ENCODE measurements around the gene DCDC2C.

Gene DCDC2C

GRCh38 chr2:3769766-3770165 is 66.4 kb downstream of the DCDC2C start:
- in situ Hi-C loops (cut with MboI; ENCODE audit: low sequenced_read_pairs): no loop called here

- in situ Hi-C loops (cut with MboI; ENCODE audit: low sequenced_read_pairs): no loop called here
Measured at GRCh38 chr2:3770724-3771415, 67.5 kb downstream of the DCDC2C start.

DNA sequence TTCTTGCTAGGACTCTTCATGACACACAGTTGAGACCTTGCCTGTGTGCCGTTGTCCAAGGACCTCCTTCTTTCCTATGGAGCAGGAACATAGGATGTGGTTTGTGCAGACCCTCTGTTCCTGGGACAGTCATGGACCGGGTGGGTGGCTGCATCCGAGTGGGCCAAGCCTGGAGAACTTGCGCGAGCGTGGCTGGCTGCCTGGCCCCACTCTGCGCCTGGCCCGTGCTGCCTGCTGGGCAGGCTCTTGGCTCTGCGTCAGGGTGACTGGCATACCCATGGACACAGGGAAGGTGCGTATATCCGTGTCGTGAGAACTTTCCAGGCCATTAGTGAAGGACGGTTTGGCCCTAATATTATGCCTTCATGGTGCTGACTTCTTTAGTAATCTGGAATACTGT is 68.2 kb downstream of the DCDC2C start:
- in situ Hi-C loops (cut with MboI; ENCODE audit: low sequenced_read_pairs): no loop called here

- in situ Hi-C loops (cut with MboI; ENCODE audit: low sequenced_read_pairs): no loop called here
Measured at GRCh38 chr2:3774336-3774735, 71.0 kb downstream of the DCDC2C start.

DNA sequence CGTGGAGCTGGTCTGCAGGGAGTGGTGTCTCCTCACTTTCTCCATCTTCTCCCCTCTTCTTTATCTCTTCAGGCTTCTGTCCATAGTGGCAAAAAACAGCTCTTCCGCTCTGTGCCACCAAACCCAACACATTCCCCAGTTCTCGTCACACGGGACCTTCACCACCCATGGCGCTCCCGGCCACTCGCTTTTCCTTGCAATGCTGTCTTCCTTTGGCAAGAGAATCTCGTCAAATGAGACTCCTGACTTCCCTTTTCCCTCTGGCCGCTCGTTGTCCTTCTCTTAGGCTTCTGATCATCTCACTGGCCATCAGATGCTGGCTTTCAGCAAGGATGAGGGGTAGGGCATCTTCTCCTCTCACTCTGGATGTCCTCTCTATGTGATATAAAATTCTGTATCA is 72.9 kb downstream of the DCDC2C start:
- in situ Hi-C loops (cut with MboI; ENCODE audit: low sequenced_read_pairs): no loop called here

GRCh38 chr2:3777966-3778365 is 74.6 kb downstream of the DCDC2C start:
- in situ Hi-C loops (cut with MboI; ENCODE audit: low sequenced_read_pairs): no loop called here

- in situ Hi-C loops (cut with MboI; ENCODE audit: low sequenced_read_pairs): no loop called here
Measured at GRCh38 chr2:3778851-3779495, 75.6 kb downstream of the DCDC2C start.

GRCh38 chr2:3779496-3780049 is 76.2 kb downstream of the DCDC2C start:
- in situ Hi-C loops (cut with MboI; ENCODE audit: low sequenced_read_pairs): no loop called here

GRCh38 chr2:3780477-3781402 is 77.4 kb downstream of the DCDC2C start:
- in situ Hi-C loops (cut with MboI; ENCODE audit: low sequenced_read_pairs): no loop called here

DNA sequence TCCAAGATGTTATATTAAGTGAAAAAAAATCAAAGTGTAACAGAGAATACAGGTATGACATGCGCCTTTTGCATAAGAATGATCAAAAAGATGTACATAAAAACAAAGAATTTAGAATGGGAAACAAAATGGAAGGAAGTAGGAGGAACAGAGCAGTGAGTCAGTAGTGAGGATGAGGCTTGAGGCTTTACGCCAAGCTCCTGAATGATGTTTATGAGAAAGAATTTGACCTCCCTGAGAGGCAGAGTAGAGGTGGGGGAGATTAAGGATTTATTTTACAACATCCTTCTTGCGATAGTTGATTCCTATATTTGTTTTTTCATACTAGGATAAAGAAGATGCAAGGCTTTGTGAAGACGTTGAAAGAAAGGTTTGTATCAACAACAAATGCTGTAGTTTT is 81.4 kb downstream of the DCDC2C start:
- in situ Hi-C loops (cut with MboI; ENCODE audit: low sequenced_read_pairs): no loop called here

DNA sequence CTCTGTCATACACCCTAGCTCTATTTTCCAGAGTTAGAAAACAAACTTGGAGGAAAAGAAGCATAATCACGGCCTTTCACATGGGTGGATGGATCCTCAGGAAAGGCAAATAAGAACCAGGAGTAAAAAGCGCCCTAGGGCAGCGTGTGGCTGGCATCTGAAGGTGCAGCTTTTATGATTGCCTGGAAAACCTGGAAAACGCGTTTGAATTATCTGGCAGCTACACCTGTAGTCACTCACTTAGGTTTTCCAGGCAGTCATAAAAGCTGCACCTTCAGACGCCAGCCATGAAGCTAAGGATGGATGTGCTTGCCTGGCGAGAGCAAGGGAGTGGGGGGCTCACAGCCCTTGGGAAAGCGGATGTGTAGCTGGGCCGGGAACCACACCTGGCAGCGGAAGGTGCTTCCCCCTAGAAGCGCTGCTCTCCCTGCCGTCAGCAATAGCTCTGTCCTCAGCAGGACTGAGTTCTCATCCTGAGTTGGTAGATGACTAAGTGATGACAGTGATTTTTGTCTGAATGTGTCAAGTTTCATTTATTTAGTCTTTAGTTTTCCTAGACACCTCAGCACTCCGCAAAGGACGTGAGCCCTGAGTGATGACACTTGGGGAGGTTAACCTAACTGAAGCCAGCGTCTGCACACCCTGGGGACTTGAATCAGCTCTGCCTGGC is 82.0 kb downstream of the DCDC2C start:
- in situ Hi-C loops (cut with MboI; ENCODE audit: low sequenced_read_pairs): no loop called here

- in situ Hi-C loops (cut with MboI; ENCODE audit: low sequenced_read_pairs): no loop called here
Measured at GRCh38 chr2:3785890-3786273, 82.5 kb downstream of the DCDC2C start.

GRCh38 chr2:3787768-3788167 is 84.4 kb downstream of the DCDC2C start:
- in situ Hi-C loops (cut with MboI; ENCODE audit: low sequenced_read_pairs): no loop called here

- in situ Hi-C loops (cut with MboI; ENCODE audit: low sequenced_read_pairs): no loop called here
Measured at GRCh38 chr2:3789256-3789655, 85.9 kb downstream of the DCDC2C start.

GRCh38 chr2:3793249-3793648 is 89.9 kb downstream of the DCDC2C start:
- in situ Hi-C loops (cut with MboI; ENCODE audit: low sequenced_read_pairs): no loop called here

DNA sequence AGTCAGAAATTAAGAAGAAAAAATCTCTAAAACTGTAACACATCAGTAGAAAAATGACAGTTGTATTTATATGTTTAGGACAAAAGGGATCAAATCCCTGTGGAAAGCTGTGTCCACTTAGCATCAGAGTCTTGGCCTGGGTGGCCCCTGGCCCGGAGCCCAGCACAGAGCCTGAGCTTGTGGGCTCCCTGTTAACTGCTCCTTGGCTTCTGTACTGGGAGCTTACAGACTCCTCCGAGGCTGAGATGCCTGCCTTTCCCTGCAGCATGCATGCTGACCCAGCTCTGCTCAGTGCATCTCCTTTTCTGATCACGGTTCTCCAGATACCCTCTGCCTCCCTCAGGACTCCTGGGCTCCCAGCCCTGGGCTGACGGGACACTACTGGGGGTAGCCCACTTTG is 98.1 kb downstream of the DCDC2C start:
- in situ Hi-C loops (cut with MboI; ENCODE audit: low sequenced_read_pairs): no loop called here

DNA sequence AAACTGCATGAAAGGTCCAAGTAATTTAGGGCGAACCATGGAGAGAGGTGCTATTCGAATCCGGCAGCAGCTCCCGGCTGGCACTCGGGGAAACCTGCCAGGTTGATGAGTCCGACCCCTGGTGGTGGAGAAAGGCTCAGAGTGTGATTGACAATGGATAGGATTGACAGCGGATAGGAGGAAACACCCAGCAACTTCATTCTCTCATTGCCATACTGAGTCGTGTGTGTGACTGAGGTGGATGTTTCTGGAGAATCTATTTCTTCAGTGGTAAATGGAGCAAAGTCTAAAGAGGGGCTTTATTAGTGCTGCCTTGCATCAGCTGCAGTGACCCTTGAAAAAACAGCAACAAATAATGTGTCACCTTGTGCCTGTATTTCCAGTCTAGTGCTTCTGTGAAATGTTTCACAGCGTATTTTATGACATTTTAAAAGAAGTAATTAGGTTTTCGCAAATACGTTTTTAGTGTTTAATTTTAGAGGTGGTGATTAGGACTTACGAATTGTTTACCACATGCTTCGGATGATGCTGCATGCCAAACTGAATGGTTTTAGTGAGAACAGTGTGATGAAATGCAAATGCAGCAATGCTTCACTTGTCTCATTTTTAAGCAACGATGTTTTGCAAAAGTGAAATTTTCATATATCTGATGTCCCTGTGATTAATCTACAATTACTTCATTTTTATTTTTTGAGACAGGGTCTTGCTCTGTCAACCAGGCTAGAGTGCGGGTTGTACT is 102.0 kb downstream of the DCDC2C start:
- in situ Hi-C loops (cut with MboI; ENCODE audit: low sequenced_read_pairs): no loop called here

DNA sequence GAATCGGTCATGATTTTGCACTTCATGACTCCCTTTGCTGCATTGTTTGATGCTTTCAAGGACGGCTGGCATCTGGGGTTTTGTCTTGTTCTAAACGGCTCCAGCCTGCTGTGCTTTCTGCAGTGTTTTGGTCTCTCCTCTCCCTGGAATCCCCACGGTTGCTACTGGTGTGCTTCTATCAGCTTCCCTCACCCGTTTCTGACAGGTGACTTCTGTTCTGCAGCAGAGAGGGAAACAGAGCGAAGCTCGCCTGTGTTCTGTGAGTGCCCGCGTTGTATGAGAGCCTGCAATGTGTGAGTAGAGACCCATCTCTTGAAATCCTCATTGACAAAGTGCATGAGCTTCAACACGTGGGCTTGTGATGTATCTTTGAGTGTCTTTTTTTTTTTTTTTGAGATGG is 102.8 kb downstream of the DCDC2C start:
- in situ Hi-C loops (cut with MboI; ENCODE audit: low sequenced_read_pairs): no loop called here

- in situ Hi-C loops (cut with MboI; ENCODE audit: low sequenced_read_pairs): no loop called here
Measured at GRCh38 chr2:3806730-3807129, 103.4 kb downstream of the DCDC2C start.

DNA sequence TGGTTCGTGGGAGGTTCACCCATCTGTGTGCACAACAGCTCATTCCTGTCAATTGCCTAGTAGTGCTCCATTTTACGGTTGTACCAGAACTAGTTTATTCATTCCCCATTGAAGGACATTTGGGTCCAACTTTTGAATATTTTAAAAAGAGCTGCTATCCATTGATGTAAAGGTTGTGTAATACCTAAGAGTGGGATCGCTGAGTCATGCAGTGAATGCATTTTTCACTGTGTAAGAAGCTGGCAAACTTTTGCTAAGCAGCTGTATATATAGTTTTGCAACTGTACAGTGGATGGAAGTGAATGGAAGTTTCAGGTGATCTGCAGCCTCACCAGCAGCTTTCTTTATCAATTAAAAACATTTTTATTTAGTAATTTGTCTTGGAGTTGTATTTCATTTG is 104.5 kb downstream of the DCDC2C start:
- in situ Hi-C loops (cut with MboI; ENCODE audit: low sequenced_read_pairs): no loop called here
